ENCODE results near the gene SYT6. TPM values are rescaled to one million over a fixed set of nuclear protein-coding genes. Genes with fewer than 3 reads are reported as not detected.

Gene SYT6
- polyA plus RNA-seq, 2 donors, result not detected

DNA sequence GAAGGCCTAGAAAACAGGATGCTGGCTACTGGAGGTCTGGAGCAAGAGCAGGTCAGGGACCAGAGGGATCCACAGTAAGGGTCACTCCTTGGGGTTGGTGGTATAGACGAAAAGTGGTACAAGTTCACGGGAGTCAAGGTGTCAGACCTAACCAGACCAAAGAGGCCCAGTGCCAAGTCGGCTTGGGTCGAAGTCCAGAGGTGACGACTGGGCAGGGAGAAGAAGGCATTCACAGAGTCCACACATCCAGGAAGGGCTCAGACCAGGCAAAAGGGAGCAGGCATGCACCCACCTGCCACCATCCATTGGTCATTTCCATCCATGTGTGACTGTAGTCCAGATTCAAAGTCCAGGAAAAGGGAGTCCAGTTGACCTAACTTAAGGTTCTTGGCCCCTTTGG lies 27.1 kb upstream of the SYT6 start:
- no peak overlapping the region for H3K4me3 ChIP-seq (ENCODE audit: low read depth in 1 of 2, low read length in 2 of 2)
- no peaks in the 10 kb centered on the region for H3K9me3 ChIP-seq (ENCODE audit: control insufficient read depth in 2 of 2, insufficient read depth in 1 of 2, low read depth in 1 of 2, low read length in 1 of 2)
- H3K27me3 ChIP-seq (ENCODE audit: control insufficient read depth in 1 of 2, insufficient read depth in 2 of 2, low read length in 2 of 2), result no peaks in the 10 kb centered on the region
- no peaks in the 10 kb centered on the region for H3K4me1 ChIP-seq (ENCODE audit: control insufficient read depth in 2 of 2, insufficient read depth in 2 of 2, low read length in 1 of 2)
- H3K36me3 ChIP-seq (ENCODE audit: control insufficient read depth in 2 of 2, insufficient read depth in 2 of 2, low read length in 1 of 2), result no peaks in the 10 kb centered on the region
- whole genome bisulfite sequencing, 2 donors, result 89 to 96% methylated on average over 5 of the region's 5 CpGs
- H3K27ac ChIP-seq (ENCODE audit: low read depth in 2 of 2, low read length in 1 of 2), result no peak overlapping the region

GRCh38 chr1:114178936-114179335 lies 25.3 kb upstream of the SYT6 start:
- H3K27ac ChIP-seq (ENCODE audit: low read depth in 2 of 2, low read length in 1 of 2), result no peak overlapping the region

GRCh38 chr1:114177282-114177681 lies 23.6 kb upstream of the SYT6 start:
- Histone ChIP-seq H3K4me1 (ENCODE audit: control insufficient read depth in 2 of 2, insufficient read depth in 2 of 2, low read length in 1 of 2) (no peaks in the 10 kb centered on the region), H3K4me3 (ENCODE audit: low read depth in 1 of 2, low read length in 2 of 2) (no peak overlapping the region), H3K9me3 (ENCODE audit: control insufficient read depth in 2 of 2, insufficient read depth in 1 of 2, low read depth in 1 of 2, low read length in 1 of 2) (no peaks in the 10 kb centered on the region), H3K27me3 (ENCODE audit: control insufficient read depth in 1 of 2, insufficient read depth in 2 of 2, low read length in 2 of 2) (peaks cover 0 to 2% of the 10 kb centered on the region in 2 donors), H3K27ac (ENCODE audit: low read depth in 2 of 2, low read length in 1 of 2) (no peak overlapping the region), H3K36me3 (ENCODE audit: control insufficient read depth in 2 of 2, insufficient read depth in 2 of 2, low read length in 1 of 2) (no peaks in the 10 kb centered on the region)

More at GRCh38 chr1:114178936-114179335, 25.3 kb upstream of the SYT6 start:
- Histone ChIP-seq H3K9me3 (ENCODE audit: control insufficient read depth in 2 of 2, insufficient read depth in 1 of 2, low read depth in 1 of 2, low read length in 1 of 2) (no peaks in the 10 kb centered on the region), H3K27me3 (ENCODE audit: control insufficient read depth in 1 of 2, insufficient read depth in 2 of 2, low read length in 2 of 2) (peaks cover 0 to 2% of the 10 kb centered on the region in 2 donors), H3K4me3 (ENCODE audit: low read depth in 1 of 2, low read length in 2 of 2) (no peak overlapping the region), H3K4me1 (ENCODE audit: control insufficient read depth in 2 of 2, insufficient read depth in 2 of 2, low read length in 1 of 2) (no peaks in the 10 kb centered on the region), H3K36me3 (ENCODE audit: control insufficient read depth in 2 of 2, insufficient read depth in 2 of 2, low read length in 1 of 2) (no peaks in the 10 kb centered on the region)
- WGBS, 2 donors, result 71 to 76% methylated on average over 2 of the region's 2 CpGs

- H3K27me3 ChIP-seq (ENCODE audit: control insufficient read depth in 1 of 2, insufficient read depth in 2 of 2, low read length in 2 of 2), result peaks cover 0 to 2% of the 10 kb centered on the region in 2 donors
- 73 to 78% methylated on average over 2 of the region's 2 CpGs for WGBS, 2 donors
These were observed 22.7 kb upstream of the SYT6 start for GRCh38 chr1:114176366-114176765.

DNA sequence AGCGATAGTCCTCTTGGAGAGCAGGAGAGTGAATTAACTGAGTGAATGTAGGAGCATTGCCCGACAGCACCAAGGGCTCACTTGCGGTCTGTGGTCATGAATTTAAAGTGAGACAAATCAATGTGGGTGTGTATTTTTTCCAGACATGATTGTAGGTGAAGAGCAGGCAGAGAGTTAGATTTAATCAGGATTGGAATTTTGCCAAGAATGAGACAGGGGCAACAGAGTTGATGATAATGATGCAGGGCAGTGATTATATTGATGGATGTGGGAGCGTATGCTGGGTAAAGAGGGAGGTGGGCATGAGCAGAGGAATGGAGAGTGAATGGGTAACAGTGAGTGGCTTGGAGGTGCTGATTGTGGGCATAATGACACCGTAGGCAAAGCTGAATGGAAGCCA lies 20.0 kb upstream of the SYT6 start:
- H3K9me3 ChIP-seq (ENCODE audit: control insufficient read depth in 2 of 2, insufficient read depth in 1 of 2, low read depth in 1 of 2, low read length in 1 of 2), result no peaks in the 10 kb centered on the region
- 77 to 85% methylated on average over 5 of the region's 5 CpGs for WGBS, 2 donors
- no peak overlapping the region for H3K4me3 ChIP-seq (ENCODE audit: low read depth in 1 of 2, low read length in 2 of 2)
- no peaks in the 10 kb centered on the region for H3K36me3 ChIP-seq (ENCODE audit: control insufficient read depth in 2 of 2, insufficient read depth in 2 of 2, low read length in 1 of 2)
- peaks cover 0 to 2% of the 10 kb centered on the region in 2 donors for H3K27me3 ChIP-seq (ENCODE audit: control insufficient read depth in 1 of 2, insufficient read depth in 2 of 2, low read length in 2 of 2)
- no peak overlapping the region for H3K27ac ChIP-seq (ENCODE audit: low read depth in 2 of 2, low read length in 1 of 2)
- no peaks in the 10 kb centered on the region for H3K4me1 ChIP-seq (ENCODE audit: control insufficient read depth in 2 of 2, insufficient read depth in 2 of 2, low read length in 1 of 2)

More at GRCh38 chr1:114176366-114176765, 22.7 kb upstream of the SYT6 start:
- no peaks in the 10 kb centered on the region for H3K4me1 ChIP-seq (ENCODE audit: control insufficient read depth in 2 of 2, insufficient read depth in 2 of 2, low read length in 1 of 2)
- no peak overlapping the region for H3K27ac ChIP-seq (ENCODE audit: low read depth in 2 of 2, low read length in 1 of 2)
- H3K36me3 ChIP-seq (ENCODE audit: control insufficient read depth in 2 of 2, insufficient read depth in 2 of 2, low read length in 1 of 2), result no peaks in the 10 kb centered on the region
- H3K9me3 ChIP-seq (ENCODE audit: control insufficient read depth in 2 of 2, insufficient read depth in 1 of 2, low read depth in 1 of 2, low read length in 1 of 2), result no peaks in the 10 kb centered on the region
- no peak overlapping the region for H3K4me3 ChIP-seq (ENCODE audit: low read depth in 1 of 2, low read length in 2 of 2)

DNA sequence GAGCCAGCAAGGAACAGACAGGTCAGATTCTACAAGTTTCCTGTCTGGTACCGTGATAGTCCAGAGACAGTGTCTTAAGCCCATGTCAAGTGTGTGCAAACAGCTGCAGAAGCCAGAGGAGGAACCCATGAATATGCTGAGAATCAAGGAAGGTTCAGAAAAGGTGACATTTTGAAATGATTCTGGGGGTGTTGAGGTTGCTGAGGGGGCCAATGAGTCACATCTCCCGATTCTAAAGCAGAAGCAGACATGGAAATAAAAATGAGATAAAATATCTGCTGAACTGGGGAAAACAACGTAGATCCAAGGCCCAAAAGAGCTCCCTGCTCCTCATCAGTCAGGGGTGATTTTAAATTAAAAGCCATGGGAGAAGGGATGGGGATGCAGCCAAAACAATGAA lies 15.8 kb upstream of the SYT6 start:
- no peaks in the 10 kb centered on the region for H3K9me3 ChIP-seq (ENCODE audit: control insufficient read depth in 2 of 2, insufficient read depth in 1 of 2, low read depth in 1 of 2, low read length in 1 of 2)
- no peaks in the 10 kb centered on the region for H3K4me1 ChIP-seq (ENCODE audit: control insufficient read depth in 2 of 2, insufficient read depth in 2 of 2, low read length in 1 of 2)
- H3K36me3 ChIP-seq (ENCODE audit: control insufficient read depth in 2 of 2, insufficient read depth in 2 of 2, low read length in 1 of 2), result no peaks in the 10 kb centered on the region
- no peaks in the 10 kb centered on the region for H3K27me3 ChIP-seq (ENCODE audit: control insufficient read depth in 1 of 2, insufficient read depth in 2 of 2, low read length in 2 of 2)
- WGBS, 2 donors, result 78 to 82% methylated on average over 3 of the region's 3 CpGs
- no peak overlapping the region for H3K27ac ChIP-seq (ENCODE audit: low read depth in 2 of 2, low read length in 1 of 2)
- H3K4me3 ChIP-seq (ENCODE audit: low read depth in 1 of 2, low read length in 2 of 2), result no peak overlapping the region

GRCh38 chr1:114167226-114167625 lies 13.6 kb upstream of the SYT6 start:
- H3K4me1 ChIP-seq (ENCODE audit: control insufficient read depth in 2 of 2, insufficient read depth in 2 of 2, low read length in 1 of 2), result no peaks in the 10 kb centered on the region
- WGBS, 2 donors, result 68 to 82% methylated on average over 3 of the region's 3 CpGs
- no peaks in the 10 kb centered on the region for H3K9me3 ChIP-seq (ENCODE audit: control insufficient read depth in 2 of 2, insufficient read depth in 1 of 2, low read depth in 1 of 2, low read length in 1 of 2)
- H3K4me3 ChIP-seq (ENCODE audit: low read depth in 1 of 2, low read length in 2 of 2), result no peak overlapping the region
- H3K27ac ChIP-seq (ENCODE audit: low read depth in 2 of 2, low read length in 1 of 2), result no peak overlapping the region
- H3K36me3 ChIP-seq (ENCODE audit: control insufficient read depth in 2 of 2, insufficient read depth in 2 of 2, low read length in 1 of 2), result no peaks in the 10 kb centered on the region
- H3K27me3 ChIP-seq (ENCODE audit: control insufficient read depth in 1 of 2, insufficient read depth in 2 of 2, low read length in 2 of 2), result no peaks in the 10 kb centered on the region

DNA sequence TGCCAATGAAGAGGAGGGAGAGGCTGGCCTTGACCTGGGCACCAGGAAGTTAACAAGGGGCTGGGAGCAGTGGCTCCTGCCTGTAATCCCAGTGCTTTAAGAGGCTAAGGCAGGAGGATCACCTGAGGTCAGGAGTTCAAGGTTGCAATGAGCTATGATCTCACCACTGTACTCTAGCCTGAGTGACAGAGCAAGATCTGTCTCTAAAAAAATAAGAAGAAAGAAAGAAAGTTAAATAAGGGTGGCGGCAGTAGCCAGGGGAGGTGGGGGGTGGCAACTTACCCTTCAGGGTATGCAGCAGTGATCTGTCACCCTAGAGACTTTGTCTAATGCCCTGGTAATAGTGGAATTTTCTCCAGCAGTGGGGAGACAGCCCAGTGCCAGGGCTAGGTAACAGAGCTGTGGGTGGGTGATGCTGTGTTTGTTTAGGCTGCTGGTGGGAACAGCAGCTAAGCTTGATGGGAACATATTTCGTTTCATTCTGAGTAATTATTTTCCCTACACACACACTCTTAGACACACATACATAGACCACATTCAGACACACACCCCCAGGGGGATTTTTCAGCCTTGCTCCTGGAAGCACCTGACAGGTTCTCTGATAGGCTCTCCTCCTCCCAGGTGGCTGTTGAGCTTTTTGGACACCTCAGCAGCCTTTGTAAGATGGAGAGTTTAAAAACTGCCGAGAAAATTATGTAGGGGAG lies 11.3 kb upstream of the SYT6 start:
- Histone ChIP-seq H3K4me3 (ENCODE audit: low read depth in 1 of 2, low read length in 2 of 2) (no peak overlapping the region), H3K27me3 (ENCODE audit: control insufficient read depth in 1 of 2, insufficient read depth in 2 of 2, low read length in 2 of 2) (no peaks in the 10 kb centered on the region), H3K4me1 (ENCODE audit: control insufficient read depth in 2 of 2, insufficient read depth in 2 of 2, low read length in 1 of 2) (no peaks in the 10 kb centered on the region), H3K27ac (ENCODE audit: low read depth in 2 of 2, low read length in 1 of 2) (no peak overlapping the region), H3K9me3 (ENCODE audit: control insufficient read depth in 2 of 2, insufficient read depth in 1 of 2, low read depth in 1 of 2, low read length in 1 of 2) (no peaks in the 10 kb centered on the region), H3K36me3 (ENCODE audit: control insufficient read depth in 2 of 2, insufficient read depth in 2 of 2, low read length in 1 of 2) (no peaks in the 10 kb centered on the region)
- 65 to 66% methylated on average over 3 of the region's 3 CpGs for WGBS, 2 donors

DNA sequence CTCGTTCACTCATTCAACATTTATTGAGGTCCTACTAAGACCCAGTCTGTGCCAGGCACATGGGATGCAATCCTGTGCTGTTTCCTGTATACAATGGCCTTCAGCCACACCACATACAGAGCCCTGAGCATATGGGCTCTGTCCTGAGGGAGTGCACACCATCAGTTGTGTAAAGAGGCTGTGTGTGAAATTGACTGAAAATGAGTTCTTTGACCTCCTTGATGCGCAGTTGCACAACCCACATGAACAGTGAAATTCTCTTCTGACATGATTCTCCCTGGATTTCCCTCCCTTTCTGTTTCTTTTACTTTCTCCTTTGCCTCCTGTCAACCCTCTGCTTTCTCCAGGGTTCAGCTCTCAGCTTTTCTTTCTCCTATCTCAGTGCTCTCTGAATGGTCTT lies 6.3 kb upstream of the SYT6 start:
- Histone ChIP-seq H3K27me3 (ENCODE audit: control insufficient read depth in 1 of 2, insufficient read depth in 2 of 2, low read length in 2 of 2) (peaks cover 8 to 11% of the 10 kb centered on the region in 2 donors), H3K36me3 (ENCODE audit: control insufficient read depth in 2 of 2, insufficient read depth in 2 of 2, low read length in 1 of 2) (peaks cover 0 to 3% of the 10 kb centered on the region in 2 donors), H3K4me1 (ENCODE audit: control insufficient read depth in 2 of 2, insufficient read depth in 2 of 2, low read length in 1 of 2) (peaks cover 0 to 2% of the 10 kb centered on the region in 2 donors), H3K9me3 (ENCODE audit: control insufficient read depth in 2 of 2, insufficient read depth in 1 of 2, low read depth in 1 of 2, low read length in 1 of 2) (no peaks in the 10 kb centered on the region), H3K27ac (ENCODE audit: low read depth in 2 of 2, low read length in 1 of 2) (no peak overlapping the region), H3K4me3 (ENCODE audit: low read depth in 1 of 2, low read length in 2 of 2) (no peak overlapping the region)
- 74 to 84% methylated on average over 2 of the region's 2 CpGs for WGBS, 2 donors

- 48 to 58% methylated on average over 6 of the region's 6 CpGs for WGBS, 2 donors
- H3K27ac ChIP-seq (ENCODE audit: low read depth in 2 of 2, low read length in 1 of 2), result no peak overlapping the region
- no peak overlapping the region for H3K4me3 ChIP-seq (ENCODE audit: low read depth in 1 of 2, low read length in 2 of 2)
- H3K36me3 ChIP-seq (ENCODE audit: control insufficient read depth in 2 of 2, insufficient read depth in 2 of 2, low read length in 1 of 2), result peaks cover 0 to 3% of the 10 kb centered on the region in 2 donors
- no peaks in the 10 kb centered on the region for H3K9me3 ChIP-seq (ENCODE audit: control insufficient read depth in 2 of 2, insufficient read depth in 1 of 2, low read depth in 1 of 2, low read length in 1 of 2)
- peaks cover 11 to 31% of the 10 kb centered on the region in 2 donors for H3K27me3 ChIP-seq (ENCODE audit: control insufficient read depth in 1 of 2, insufficient read depth in 2 of 2, low read length in 2 of 2)
- H3K4me1 ChIP-seq (ENCODE audit: control insufficient read depth in 2 of 2, insufficient read depth in 2 of 2, low read length in 1 of 2), result peaks cover 9 to 11% of the 10 kb centered on the region in 2 donors
These were observed 3.6 kb upstream of the SYT6 start for GRCh38 chr1:114157275-114157660.
